ENCODE data around the gene HPS4. TPM values are rescaled to one million over a fixed set of nuclear protein-coding genes. Genes with fewer than 3 reads are reported as not detected.

The HPS4 gene
- total RNA-seq, 1 experiment from 2014 or later: 40.7 TPM

- no peak for TF ChIP-seq CTCF (IDR thresholded peaks at IDR 0.05; ENCODE audit: unreplicated experiment)
- DNase-seq: no peak
- peaks cover 39% of the 10 kb centered on the region for H3K36me3 Mint-ChIP-seq (ENCODE audit: insufficient read depth, unreplicated experiment)
- H3K4me3 Mint-ChIP-seq (ENCODE audit: low read depth, unreplicated experiment): no peak overlapping the region
- no peaks in the 10 kb centered on the region for H3K9me3 Mint-ChIP-seq (ENCODE audit: low read depth, unreplicated experiment)
- CTCF ChIA-PET: no interaction called here
- peaks cover 13% of the 10 kb centered on the region for H3K4me1 Mint-ChIP-seq (ENCODE audit: low read depth, unreplicated experiment)
- intact Hi-C loops (cut with micrococcal nuclease; ENCODE audit: unreplicated experiment): no loop called here
- H3K27ac Mint-ChIP-seq (ENCODE audit: unreplicated experiment): peak overlapping the region; percentile 99
- no peaks in the 10 kb centered on the region for H3K27me3 Mint-ChIP-seq (ENCODE audit: unreplicated experiment)
- BruUV-seq (replicated peaks): no TSS peak
These were observed 31.0 kb upstream of the HPS4 start for GRCh38 chr22:26514419-26515161.

DNA sequence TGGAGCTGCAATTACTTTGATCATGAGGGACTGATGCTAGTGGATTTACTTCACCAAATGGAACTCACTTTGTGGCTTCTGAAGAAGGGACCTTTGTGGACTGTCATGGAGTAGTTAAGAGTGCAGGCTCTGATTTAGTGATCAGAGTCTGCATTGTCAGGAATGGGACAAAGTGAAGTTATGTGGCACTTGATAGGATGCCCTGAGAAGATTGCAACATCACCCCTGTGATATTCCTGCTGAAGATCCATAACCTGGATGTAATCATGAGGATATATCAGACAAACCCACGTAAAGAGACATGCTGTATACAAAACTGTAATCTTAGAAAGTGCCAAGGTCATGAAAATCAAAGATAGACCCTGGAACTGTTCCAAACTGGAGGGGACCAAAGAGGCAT is 30.3 kb upstream of the HPS4 start:
- BruUV-seq (replicated peaks): no TSS peak
- intact Hi-C loops (cut with micrococcal nuclease; ENCODE audit: unreplicated experiment): no loop called here
- H3K9me3 Mint-ChIP-seq (ENCODE audit: low read depth, unreplicated experiment): no peaks in the 10 kb centered on the region
- peaks cover 13% of the 10 kb centered on the region for H3K4me1 Mint-ChIP-seq (ENCODE audit: low read depth, unreplicated experiment)
- H3K27ac Mint-ChIP-seq (ENCODE audit: unreplicated experiment): peak overlapping the region; percentile 99
- CTCF ChIA-PET: interaction anchor here (0.5 kb wide), 1 partner anchor 70 kb away, joined by 3 read pairs; no protein-coding TSS in a partner anchor
- peak overlapping the region; percentile 100 for H3K4me3 Mint-ChIP-seq (ENCODE audit: low read depth, unreplicated experiment)
- no peak for TF ChIP-seq CTCF (IDR thresholded peaks at IDR 0.05; ENCODE audit: unreplicated experiment)
- H3K27me3 Mint-ChIP-seq (ENCODE audit: unreplicated experiment): no peaks in the 10 kb centered on the region
- peaks cover 39% of the 10 kb centered on the region for H3K36me3 Mint-ChIP-seq (ENCODE audit: insufficient read depth, unreplicated experiment)
- no peak for DNase-seq

DNA sequence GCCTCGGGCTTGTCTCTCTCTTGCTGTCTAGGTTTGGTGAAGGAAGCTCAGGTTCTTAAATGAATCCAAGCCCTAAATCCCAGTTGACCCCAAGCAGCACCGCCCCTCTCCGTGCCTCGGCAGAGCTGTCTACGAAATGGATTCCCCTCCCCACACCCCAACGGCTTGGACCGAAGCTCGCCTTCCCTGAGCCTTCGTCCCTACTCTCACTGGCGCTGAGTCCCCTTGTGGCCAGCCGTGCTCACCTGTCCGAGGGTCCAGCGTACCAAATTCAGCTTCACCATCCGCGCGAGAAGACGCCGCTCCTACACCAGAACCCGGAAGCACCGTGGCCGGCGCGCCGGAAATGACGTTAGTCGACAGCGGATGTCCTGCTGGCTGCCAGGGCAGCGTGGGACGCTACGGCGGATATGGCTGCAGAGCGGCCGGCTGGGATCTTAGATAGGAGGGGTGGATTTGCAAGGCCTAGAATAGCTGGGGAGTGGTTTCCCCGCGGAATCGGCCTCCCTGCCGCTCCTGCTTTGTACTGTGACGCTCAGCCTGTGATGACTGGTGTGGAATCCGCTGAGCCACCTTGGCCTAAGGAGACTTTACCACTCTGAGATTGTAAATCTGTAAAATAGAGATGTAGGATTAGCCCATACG is 28.7 kb upstream of the HPS4 start, which contains the start of gene TFIP11:
Gene TFIP11, minus strand, starts transcription at position 325 of the 645 bp plus-strand sequence. CDS start 2,201 bp downstream, outside the sequence.
- intact Hi-C loops (cut with micrococcal nuclease; ENCODE audit: unreplicated experiment): no loop called here
- BruUV-seq (replicated peaks): no TSS peak
- Mint-ChIP-seq H3K9me3 (ENCODE audit: low read depth, unreplicated experiment) (no peaks in the 10 kb centered on the region), H3K27ac (ENCODE audit: unreplicated experiment) (peak within 1 kb of the TSS; percentile 99), H3K36me3 (ENCODE audit: insufficient read depth, unreplicated experiment) (peaks cover 32% of the 10 kb centered on the region), H3K4me1 (ENCODE audit: low read depth, unreplicated experiment) (peaks cover 13% of the 10 kb centered on the region), H3K27me3 (ENCODE audit: unreplicated experiment) (no peaks in the 10 kb centered on the region), H3K4me3 (ENCODE audit: low read depth, unreplicated experiment) (peak within 1 kb of the TSS; percentile 100)
- CTCF ChIA-PET: interaction anchor here (0.5 to 1.1 kb wide), 4 partner anchors 10 to 1531 kb away, joined by 3 to 5 read pairs (median 4); no protein-coding TSS in a partner anchor
- TF ChIP-seq CTCF (IDR thresholded peaks at IDR 0.05; ENCODE audit: unreplicated experiment): no peak
- peak; percentile 93 for DNase-seq

- no peak for TF ChIP-seq CTCF (IDR thresholded peaks at IDR 0.05; ENCODE audit: unreplicated experiment)
- CTCF ChIA-PET: interaction anchor here (0.7 kb wide), 1 partner anchor 163 kb away, joined by 3 read pairs; no protein-coding TSS in a partner anchor
- H3K4me3 Mint-ChIP-seq (ENCODE audit: low read depth, unreplicated experiment): no peak overlapping the region
- no peaks in the 10 kb centered on the region for H3K27me3 Mint-ChIP-seq (ENCODE audit: unreplicated experiment)
- peaks cover 50% of the 10 kb centered on the region for H3K36me3 Mint-ChIP-seq (ENCODE audit: insufficient read depth, unreplicated experiment)
- peaks cover 2% of the 10 kb centered on the region for H3K4me1 Mint-ChIP-seq (ENCODE audit: low read depth, unreplicated experiment)
- no peaks in the 10 kb centered on the region for H3K9me3 Mint-ChIP-seq (ENCODE audit: low read depth, unreplicated experiment)
- no peak for DNase-seq
- intact Hi-C loops (cut with micrococcal nuclease; ENCODE audit: unreplicated experiment): no loop called here
- no TSS peak for BruUV-seq (replicated peaks)
- H3K27ac Mint-ChIP-seq (ENCODE audit: unreplicated experiment): no peak overlapping the region
These were observed 24.6 kb upstream of the HPS4 start for GRCh38 chr22:26508148-26508547.

Data from Calu3 (cell line).